Activated T-helper 17 cell treated with anti-CD3 and anti-CD28 coated beads, Interleukin-2, amount 50 U/mL, for 72 hours (primary cell): ENCODE results near the gene CLTCL1. TPM values are rescaled to one million over a fixed set of nuclear protein-coding genes. Genes with fewer than 3 reads are reported as not detected.

Experiments
- ATAC-seq: fragments of 150-1000 bp; cut with Tn5 transposase; replicated peaks from 2 replicates; pipeline ENCODE4 v1.10.0; 2021; ENCODE audit warnings: mild to moderate bottlenecking, moderate library complexity
- H3K27ac Mint-ChIP-seq: one replicate; pipeline ENCODE4 v1.8.0; 2022; ENCODE audit warnings: mixed read lengths
- H3K27me3 Mint-ChIP-seq: one replicate; pipeline ENCODE4 v1.8.0; 2022; ENCODE audit warnings: mixed read lengths
- H3K36me3 Mint-ChIP-seq: one replicate; pipeline ENCODE4 v1.8.0; 2022; ENCODE audit warnings: low read depth, mild to moderate bottlenecking, mixed read lengths
- H3K4me1 Mint-ChIP-seq: one replicate; pipeline ENCODE4 v1.8.0; 2022; ENCODE audit warnings: mixed read lengths
- H3K4me3 Mint-ChIP-seq: one replicate; pipeline ENCODE4 v1.8.0; 2022; ENCODE audit warnings: mild to moderate bottlenecking, mixed read lengths
- H3K9me3 Mint-ChIP-seq: one replicate; pipeline ENCODE4 v1.8.0; 2022; ENCODE audit warnings: mixed read lengths
- total RNA-seq, 2 donors: library from RNA; stranded (reverse); gene quantifications; one replicate each; pipeline ENCODE4 v1.2.3, GENCODE V29; 2022

Gene CLTCL1
- total RNA-seq, 2 donors from 2014 or later = 0.86 to 2.0 TPM

GRCh38 chr22:19224557-19224956, 67.0 kb downstream of the CLTCL1 start:
- no peaks in the 10 kb centered on the region for H3K27me3 Mint-ChIP-seq
- H3K4me1 Mint-ChIP-seq = no peaks in the 10 kb centered on the region
- no peak for ATAC-seq
- H3K9me3 Mint-ChIP-seq = no peaks in the 10 kb centered on the region
- H3K36me3 Mint-ChIP-seq = no peaks in the 10 kb centered on the region
- H3K4me3 Mint-ChIP-seq = no peak overlapping the region
- no peak overlapping the region for H3K27ac Mint-ChIP-seq

GRCh38 chr22:19223617-19224016, 67.9 kb downstream of the CLTCL1 start:
- no peak for ATAC-seq
- Mint-ChIP-seq H3K36me3 (no peaks in the 10 kb centered on the region), H3K9me3 (no peaks in the 10 kb centered on the region), H3K4me3 (no peak overlapping the region), H3K27ac (peak overlapping the region; percentile 70), H3K27me3 (no peaks in the 10 kb centered on the region), H3K4me1 (no peaks in the 10 kb centered on the region)

DNA sequence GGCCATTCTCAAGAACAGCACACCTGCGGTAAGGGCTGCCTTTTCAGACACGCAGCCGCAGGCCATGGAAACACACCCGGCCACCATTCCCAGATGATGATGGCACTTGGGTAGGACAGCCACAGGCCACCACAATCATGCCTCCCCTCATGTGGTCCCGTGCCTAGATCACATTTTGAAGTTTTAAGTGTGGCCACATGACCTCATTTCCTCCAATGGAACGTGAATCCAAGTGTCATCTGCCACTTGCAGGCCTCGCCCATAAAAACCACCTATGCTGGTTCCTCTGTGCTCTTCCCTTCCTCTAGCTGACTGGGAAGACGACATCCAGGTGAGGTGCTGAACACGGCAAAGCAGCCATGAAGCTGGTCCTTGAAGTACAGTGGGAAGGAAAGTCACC, 68.4 kb downstream of the CLTCL1 start:
- H3K9me3 Mint-ChIP-seq = no peaks in the 10 kb centered on the region
- ATAC-seq = no peak

DNA sequence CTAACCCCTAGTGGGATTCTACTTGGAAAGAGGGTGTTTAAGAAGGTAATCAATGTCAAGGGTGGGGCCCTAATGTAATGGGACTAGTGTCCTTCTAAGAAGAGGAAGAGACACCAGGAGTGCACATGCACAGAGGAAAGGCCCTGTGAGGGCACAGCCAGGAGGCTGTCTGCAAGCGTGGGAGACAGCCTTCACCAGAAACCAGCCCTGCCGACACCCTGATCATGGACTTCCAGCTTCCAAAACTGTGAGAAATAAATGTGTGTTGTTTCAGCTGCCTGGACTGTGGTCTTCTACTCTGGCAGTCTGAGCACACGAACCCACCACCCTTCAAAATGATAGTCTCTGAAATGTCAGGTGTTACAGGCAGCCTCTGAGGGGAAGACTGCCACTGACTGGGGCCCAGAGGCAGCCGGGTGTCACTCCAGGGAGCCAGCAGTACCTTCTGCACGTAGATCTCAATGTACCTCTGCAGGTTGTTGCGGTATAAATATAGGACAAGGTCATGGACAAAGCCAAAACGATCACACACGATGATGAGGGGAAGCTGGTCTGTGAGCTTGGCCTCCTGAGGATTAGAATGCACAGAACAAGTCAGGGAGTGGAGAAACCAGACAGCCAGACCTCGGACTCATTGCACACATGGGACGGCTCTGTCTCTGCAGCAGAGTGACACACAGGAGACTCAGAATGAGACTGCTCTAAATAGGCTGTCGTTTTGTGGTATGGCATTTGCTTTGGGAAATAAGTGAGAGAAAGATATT, 69.1 kb downstream of the CLTCL1 start:
- Mint-ChIP-seq H3K27me3 (no peaks in the 10 kb centered on the region), H3K36me3 (no peaks in the 10 kb centered on the region), H3K27ac (no peak overlapping the region), H3K4me3 (no peak overlapping the region), H3K4me1 (no peaks in the 10 kb centered on the region), H3K9me3 (no peaks in the 10 kb centered on the region)
- no peak for ATAC-seq

More for the DNA sequence above, 68.4 kb downstream of the CLTCL1 start:
- Mint-ChIP-seq H3K4me3 (no peak overlapping the region), H3K27me3 (no peaks in the 10 kb centered on the region), H3K36me3 (no peaks in the 10 kb centered on the region), H3K27ac (no peak overlapping the region), H3K4me1 (no peaks in the 10 kb centered on the region)

DNA sequence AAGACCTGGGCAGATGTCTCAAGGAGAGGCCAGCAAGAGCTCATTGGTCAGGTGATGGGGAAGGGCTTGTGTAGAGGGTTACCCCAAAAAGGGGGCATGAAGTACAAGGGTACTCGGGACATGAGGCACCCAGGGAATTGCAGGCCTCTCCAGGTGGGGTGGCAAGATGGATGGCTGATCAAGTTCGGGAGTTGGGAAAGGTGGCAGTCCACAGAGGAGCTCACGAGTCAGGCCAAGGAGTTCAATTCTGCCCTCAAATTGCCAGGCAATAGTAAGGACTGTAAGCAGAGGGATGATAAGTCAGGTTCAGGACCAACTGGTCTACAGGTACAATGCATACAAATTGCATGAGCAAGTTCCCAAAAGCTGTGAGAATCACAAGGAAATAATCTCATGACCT, 70.7 kb downstream of the CLTCL1 start:
- H3K27ac Mint-ChIP-seq = no peak overlapping the region
- ATAC-seq = no peak
- no peak overlapping the region for H3K4me3 Mint-ChIP-seq
- H3K9me3 Mint-ChIP-seq = no peaks in the 10 kb centered on the region
- H3K4me1 Mint-ChIP-seq = no peaks in the 10 kb centered on the region
- H3K36me3 Mint-ChIP-seq = no peaks in the 10 kb centered on the region
- no peaks in the 10 kb centered on the region for H3K27me3 Mint-ChIP-seq

GRCh38 chr22:19218541-19219233, 72.8 kb downstream of the CLTCL1 start:
- Mint-ChIP-seq H3K4me1 (no peaks in the 10 kb centered on the region), H3K36me3 (no peaks in the 10 kb centered on the region), H3K9me3 (no peaks in the 10 kb centered on the region), H3K27me3 (no peaks in the 10 kb centered on the region), H3K4me3 (no peak overlapping the region), H3K27ac (no peak overlapping the region)
- ATAC-seq = no peak

GRCh38 chr22:19216579-19216978, 74.9 kb downstream of the CLTCL1 start:
- no peaks in the 10 kb centered on the region for H3K36me3 Mint-ChIP-seq
- H3K4me1 Mint-ChIP-seq = no peaks in the 10 kb centered on the region
- no peaks in the 10 kb centered on the region for H3K9me3 Mint-ChIP-seq
- no peaks in the 10 kb centered on the region for H3K27me3 Mint-ChIP-seq
- H3K27ac Mint-ChIP-seq = no peak overlapping the region
- H3K4me3 Mint-ChIP-seq = no peak overlapping the region
- no peak for ATAC-seq

- no peaks in the 10 kb centered on the region for H3K9me3 Mint-ChIP-seq
- no peak overlapping the region for H3K27ac Mint-ChIP-seq
- peaks cover 4% of the 10 kb centered on the region for H3K27me3 Mint-ChIP-seq
- no peak overlapping the region for H3K4me3 Mint-ChIP-seq
- no peaks in the 10 kb centered on the region for H3K36me3 Mint-ChIP-seq
- H3K4me1 Mint-ChIP-seq = no peaks in the 10 kb centered on the region
- ATAC-seq = no peak
Measured at GRCh38 chr22:19215360-19215759, 76.2 kb downstream of the CLTCL1 start.

DNA sequence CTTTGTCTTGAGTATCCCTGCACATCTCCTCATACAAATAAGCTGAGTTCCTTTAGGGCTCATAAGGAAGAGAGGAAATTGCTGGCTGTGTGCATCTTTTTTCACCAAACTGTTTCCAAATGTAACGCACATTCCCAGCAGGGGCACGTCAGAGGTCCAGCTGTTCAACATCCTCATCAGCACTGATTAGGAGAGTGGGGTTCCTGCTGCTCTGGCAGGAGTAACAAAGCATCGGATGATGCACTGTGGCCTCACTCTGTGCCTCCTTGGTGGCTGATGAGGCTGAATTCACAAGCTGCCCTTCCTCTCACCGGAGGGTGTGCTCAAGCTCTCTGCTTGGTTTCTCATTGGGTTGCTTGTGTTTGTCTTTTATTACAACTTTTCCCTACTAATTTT, 77.4 kb downstream of the CLTCL1 start:
- no peaks in the 10 kb centered on the region for H3K9me3 Mint-ChIP-seq

GRCh38 chr22:19213442-19214077, 78.0 kb downstream of the CLTCL1 start:
- Mint-ChIP-seq H3K27me3 (peaks cover 17% of the 10 kb centered on the region), H3K4me3 (no peak overlapping the region), H3K4me1 (no peaks in the 10 kb centered on the region), H3K9me3 (no peaks in the 10 kb centered on the region), H3K27ac (no peak overlapping the region), H3K36me3 (no peaks in the 10 kb centered on the region)
- ATAC-seq = no peak

More for the DNA sequence above, 77.4 kb downstream of the CLTCL1 start:
- no peak for ATAC-seq
- Mint-ChIP-seq H3K36me3 (no peaks in the 10 kb centered on the region), H3K27me3 (peaks cover 15% of the 10 kb centered on the region), H3K27ac (no peak overlapping the region), H3K4me1 (no peaks in the 10 kb centered on the region), H3K4me3 (no peak overlapping the region)

DNA sequence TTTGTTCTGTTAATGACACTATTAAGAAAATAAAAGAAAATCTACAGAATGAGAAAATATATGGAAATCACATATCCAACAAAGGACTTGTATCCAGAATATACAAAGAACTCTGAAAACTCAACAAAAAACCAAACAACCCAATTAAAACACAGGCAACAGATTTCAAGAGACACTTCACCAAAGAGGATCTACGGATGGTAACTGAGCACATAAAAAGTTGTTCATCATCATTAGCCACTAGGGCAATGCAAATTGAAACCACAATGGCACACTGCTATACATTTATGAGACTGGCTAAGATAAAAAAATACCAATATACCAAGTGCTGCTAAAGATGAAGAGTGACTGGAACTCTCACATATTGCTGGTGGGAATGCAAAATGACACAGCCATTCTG, 78.5 kb downstream of the CLTCL1 start:
- Mint-ChIP-seq H3K27me3 (peaks cover 21% of the 10 kb centered on the region), H3K9me3 (no peaks in the 10 kb centered on the region), H3K4me3 (no peak overlapping the region), H3K27ac (no peak overlapping the region), H3K4me1 (no peaks in the 10 kb centered on the region), H3K36me3 (no peaks in the 10 kb centered on the region)
- no peak for ATAC-seq

DNA sequence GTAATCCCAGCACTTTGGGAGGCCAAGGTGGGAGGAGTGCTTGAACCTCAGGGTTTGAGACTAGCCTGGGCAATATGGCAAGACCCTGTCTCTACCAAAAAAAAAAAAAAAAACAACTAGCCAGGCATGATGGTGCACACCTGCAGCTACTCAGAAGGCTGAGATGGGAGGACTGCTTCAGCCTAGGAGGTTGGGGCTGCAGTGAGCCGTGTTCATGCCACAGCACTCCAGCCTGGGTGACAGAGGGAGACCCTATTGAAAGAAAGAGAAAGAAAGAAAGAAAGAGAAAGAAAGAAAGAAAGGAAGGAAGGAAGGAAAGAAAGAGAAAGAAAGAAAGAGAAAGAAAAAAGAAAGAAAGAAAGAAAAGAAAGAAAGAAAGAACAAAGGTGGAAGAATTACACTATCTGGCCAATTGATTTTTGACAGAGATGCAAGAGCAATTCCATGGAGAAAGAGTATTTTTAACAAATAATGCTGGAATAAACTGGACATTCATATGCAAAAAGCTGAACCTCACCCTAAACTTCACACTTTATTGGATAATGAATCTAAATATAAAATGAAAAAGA, 79.1 kb downstream of the CLTCL1 start:
- H3K27ac Mint-ChIP-seq = no peak overlapping the region
- no peak overlapping the region for H3K4me3 Mint-ChIP-seq
- no peaks in the 10 kb centered on the region for H3K9me3 Mint-ChIP-seq
- no peaks in the 10 kb centered on the region for H3K4me1 Mint-ChIP-seq
- peaks cover 22% of the 10 kb centered on the region for H3K27me3 Mint-ChIP-seq
- no peaks in the 10 kb centered on the region for H3K36me3 Mint-ChIP-seq
- ATAC-seq = no peak

DNA sequence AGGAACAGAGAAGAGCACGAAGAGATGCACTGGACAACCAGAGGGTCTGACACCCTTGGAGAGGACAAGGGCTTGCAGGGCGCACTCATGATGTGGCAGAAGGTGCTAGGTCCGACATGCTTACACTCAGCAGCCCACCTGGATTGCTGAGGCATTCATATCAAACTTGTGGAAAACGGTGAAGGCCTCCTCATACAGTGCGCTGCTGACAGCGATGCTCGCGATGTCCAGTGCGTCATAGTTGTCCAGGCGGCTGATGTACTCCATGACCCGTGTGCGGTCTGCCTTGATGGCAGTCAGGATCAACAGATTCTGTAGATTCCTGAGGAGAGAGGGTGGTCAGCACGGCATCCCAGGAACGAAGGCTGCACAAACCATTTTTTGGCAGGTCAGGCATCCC, 81.3 kb downstream of the CLTCL1 start:
- H3K4me3 Mint-ChIP-seq = no peak overlapping the region
- no peaks in the 10 kb centered on the region for H3K9me3 Mint-ChIP-seq
- peaks cover 22% of the 10 kb centered on the region for H3K27me3 Mint-ChIP-seq
- no peaks in the 10 kb centered on the region for H3K4me1 Mint-ChIP-seq
- H3K27ac Mint-ChIP-seq = no peak overlapping the region
- no peaks in the 10 kb centered on the region for H3K36me3 Mint-ChIP-seq
- no peak for ATAC-seq

- Mint-ChIP-seq H3K27ac (no peak overlapping the region), H3K4me1 (no peaks in the 10 kb centered on the region), H3K36me3 (no peaks in the 10 kb centered on the region), H3K9me3 (no peaks in the 10 kb centered on the region), H3K4me3 (no peak overlapping the region), H3K27me3 (peaks cover 22% of the 10 kb centered on the region)
- no peak for ATAC-seq
Measured at GRCh38 chr22:19208287-19208847, 83.2 kb downstream of the CLTCL1 start.
